SJCRH30 (cell line): ENCODE measurements around the gene SPATA13. TPM values are rescaled to one million over a fixed set of nuclear protein-coding genes. Genes with fewer than 3 reads are reported as not detected.

Source experiments
- DNase-seq, 2 experiments: peaks; one replicate each; pipeline ENCODE4 v3.0.0-alpha.2; 2015 to 2020
- H3K27ac ChIP-seq: fragments of 250-450 bp; sonication (Bioruptor Pico); 2 replicates; pipeline ENCODE4 v1.5.1; 2020; ENCODE audit warnings: mild to moderate bottlenecking, moderate library complexity
- H3K27me3 ChIP-seq: fragments of 250-450 bp; sonication (Bioruptor Pico); 2 replicates; pipeline ENCODE4 v1.5.1; 2020; ENCODE audit warnings: mild to moderate bottlenecking, moderate library complexity
- H3K36me3 ChIP-seq: fragments of 250-450 bp; sonication (Bioruptor Pico); 2 replicates; pipeline ENCODE4 v1.5.1; 2020; ENCODE audit warnings: mild to moderate bottlenecking, moderate library complexity
- H3K4me1 ChIP-seq: fragments of 250-450 bp; sonication (Bioruptor Pico); 2 replicates; pipeline ENCODE4 v1.5.1; 2020; ENCODE audit warnings: mild to moderate bottlenecking, moderate library complexity
- H3K4me3 ChIP-seq: fragments of 250-450 bp; sonication (Bioruptor Pico); 2 replicates; pipeline ENCODE4 v1.5.1; 2020; ENCODE audit warnings: mild to moderate bottlenecking, moderate library complexity
- H3K9me3 ChIP-seq: fragments of 250-450 bp; sonication (Bioruptor Pico); replicated peaks from 2 replicates; pipeline ENCODE4 v1.5.1; 2020; ENCODE audit warnings: mild to moderate bottlenecking, moderate library complexity
- total RNA-seq: library from RNA; depleted of rRNA; stranded (reverse); fragments of >200 nt; shearing (Covaris generic); gene quantifications from 2 replicates; pipeline ENCODE4 v1.2.3, GENCODE V29; 2014

The SPATA13 gene
- total RNA-seq, 1 experiment from 2014 or later = 23.0 TPM

DNA sequence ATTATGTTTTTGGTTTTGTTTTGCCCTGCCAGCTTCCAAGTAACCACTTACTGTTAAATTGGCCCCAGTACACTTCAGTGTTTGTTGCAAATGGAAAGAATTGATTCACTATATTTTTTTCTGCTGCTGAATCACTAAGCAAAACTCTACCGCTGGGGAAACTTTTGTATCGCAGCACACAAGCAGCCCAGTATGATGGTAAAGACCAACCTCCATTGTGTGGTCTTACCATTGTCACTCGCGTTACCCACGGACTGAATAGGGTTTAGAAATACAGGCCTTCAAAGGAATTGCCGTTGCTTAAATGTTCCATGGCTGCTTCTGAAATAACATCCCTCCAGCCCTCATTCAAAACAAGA lies 7.9 kb downstream of the SPATA13 start:
- Histone ChIP-seq H3K27me3 (no peaks in the 10 kb centered on the region), H3K9me3 (no peaks in the 10 kb centered on the region), H3K4me3 (no peak overlapping the region), H3K27ac (no peak overlapping the region), H3K4me1 (no peaks in the 10 kb centered on the region), H3K36me3 (peaks cover 10% of the 10 kb centered on the region; the same call in 1 of the 2 replicates)
- no peak for DNase-seq

DNA sequence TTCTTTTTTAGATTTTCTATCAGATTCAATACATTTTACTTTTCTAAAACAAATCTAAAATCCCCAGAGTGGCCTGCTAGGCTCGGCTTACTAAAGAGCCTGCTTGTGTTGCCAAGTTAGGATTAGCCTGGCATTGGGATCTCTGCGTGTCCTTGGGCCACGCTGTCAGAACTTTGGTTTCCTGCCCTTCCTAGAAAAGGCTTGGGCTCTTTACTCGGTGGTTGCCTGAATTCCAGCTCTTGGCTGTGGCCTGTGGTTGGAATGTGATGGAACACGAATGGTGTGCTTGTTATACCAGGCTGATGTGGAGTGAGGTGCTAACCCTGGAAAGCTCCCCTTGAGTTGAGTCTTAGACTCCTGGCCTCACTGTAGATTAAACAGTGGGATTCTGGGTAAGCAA lies 8.5 kb downstream of the SPATA13 start:
- no peak for DNase-seq
- Histone ChIP-seq H3K36me3 (peaks cover 12% of the 10 kb centered on the region; the same call in 1 of the 2 replicates), H3K4me1 (no peaks in the 10 kb centered on the region), H3K9me3 (no peaks in the 10 kb centered on the region), H3K27me3 (no peaks in the 10 kb centered on the region), H3K27ac (no peak overlapping the region), H3K4me3 (no peak overlapping the region)

DNA sequence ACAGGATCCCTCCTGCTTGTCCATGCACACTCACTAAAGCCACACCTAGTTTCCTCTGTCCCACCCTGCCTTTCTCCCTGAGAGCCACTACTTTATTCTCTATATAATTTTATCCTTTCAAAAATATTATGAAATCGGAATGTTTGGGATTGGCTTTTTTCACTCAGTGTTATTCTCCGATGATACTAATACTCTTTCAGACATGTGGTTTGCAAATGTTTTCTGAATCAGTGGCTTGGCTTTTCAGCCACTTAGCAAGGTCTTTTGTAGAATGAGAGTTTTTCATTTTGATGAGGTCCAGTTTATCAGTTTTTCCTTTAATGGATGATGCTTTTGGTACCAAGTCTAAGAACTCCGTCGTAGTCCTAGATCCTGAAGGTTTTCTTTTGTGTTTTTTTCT lies 11.6 kb downstream of the SPATA13 start:
- Histone ChIP-seq H3K4me1 (peaks cover 13% of the 10 kb centered on the region), H3K36me3 (peaks cover 6% of the 10 kb centered on the region; the same call in 1 of the 2 replicates), H3K27ac (no peak overlapping the region), H3K27me3 (no peaks in the 10 kb centered on the region), H3K4me3 (no peak overlapping the region), H3K9me3 (no peaks in the 10 kb centered on the region)
- no peak for DNase-seq

DNA sequence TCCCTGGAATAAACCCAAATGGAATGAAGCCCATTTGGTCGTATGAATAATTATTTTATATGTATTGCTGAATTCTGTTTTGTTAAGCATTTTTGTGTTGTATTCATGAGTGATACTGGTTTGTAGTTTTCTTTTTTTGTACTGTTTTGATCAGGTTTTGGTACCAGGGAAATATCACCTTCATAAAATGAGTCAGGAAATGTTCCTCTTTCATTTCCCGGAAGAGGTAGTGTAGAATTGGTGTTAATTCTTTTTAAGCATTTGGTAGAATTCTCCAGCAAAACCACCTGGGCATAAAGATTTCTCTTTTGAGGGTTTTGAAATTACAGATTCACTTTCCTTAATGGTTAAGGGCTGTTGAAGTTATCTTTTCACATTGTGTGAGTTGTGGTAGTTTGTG lies 13.3 kb downstream of the SPATA13 start:
- 0 out of 2 replicates have a peak, but pooled peaks cover 2% of the 10 kb centered on the region for H3K36me3 ChIP-seq
- H3K4me1 ChIP-seq = peaks cover 13% of the 10 kb centered on the region

DNA sequence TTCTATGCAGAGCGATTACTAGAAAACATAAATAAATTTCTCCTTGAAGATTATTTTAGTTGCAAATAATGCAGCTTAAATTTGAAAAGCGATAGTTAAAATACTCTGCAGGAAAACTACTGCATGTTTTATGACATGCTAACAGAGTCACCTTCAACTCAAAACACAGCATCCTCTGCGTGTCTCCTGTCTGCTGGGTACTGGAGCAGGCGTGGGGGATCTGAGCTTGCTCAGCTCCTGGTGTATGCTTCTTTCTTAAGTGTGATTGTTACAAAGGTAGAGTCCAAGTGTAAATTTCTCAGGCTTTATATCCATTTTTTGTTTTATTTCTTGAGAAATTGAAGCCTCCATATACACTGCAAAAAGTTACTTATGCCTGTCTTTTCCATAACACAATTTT lies 15.3 kb downstream of the SPATA13 start:
- H3K36me3 ChIP-seq = 0 out of 2 replicates have a peak, but pooled peaks cover 2% of the 10 kb centered on the region
- H3K27me3 ChIP-seq = no peaks in the 10 kb centered on the region
- no peak for DNase-seq
- no peaks in the 10 kb centered on the region for H3K9me3 ChIP-seq
- H3K4me3 ChIP-seq = no peak overlapping the region
- H3K4me1 ChIP-seq = peaks cover 13% of the 10 kb centered on the region
- no peak overlapping the region for H3K27ac ChIP-seq

More for the DNA sequence above, 13.3 kb downstream of the SPATA13 start:
- no peak for DNase-seq
- Histone ChIP-seq H3K27me3 (no peaks in the 10 kb centered on the region), H3K4me3 (no peak overlapping the region), H3K27ac (no peak overlapping the region), H3K9me3 (no peaks in the 10 kb centered on the region)

DNA sequence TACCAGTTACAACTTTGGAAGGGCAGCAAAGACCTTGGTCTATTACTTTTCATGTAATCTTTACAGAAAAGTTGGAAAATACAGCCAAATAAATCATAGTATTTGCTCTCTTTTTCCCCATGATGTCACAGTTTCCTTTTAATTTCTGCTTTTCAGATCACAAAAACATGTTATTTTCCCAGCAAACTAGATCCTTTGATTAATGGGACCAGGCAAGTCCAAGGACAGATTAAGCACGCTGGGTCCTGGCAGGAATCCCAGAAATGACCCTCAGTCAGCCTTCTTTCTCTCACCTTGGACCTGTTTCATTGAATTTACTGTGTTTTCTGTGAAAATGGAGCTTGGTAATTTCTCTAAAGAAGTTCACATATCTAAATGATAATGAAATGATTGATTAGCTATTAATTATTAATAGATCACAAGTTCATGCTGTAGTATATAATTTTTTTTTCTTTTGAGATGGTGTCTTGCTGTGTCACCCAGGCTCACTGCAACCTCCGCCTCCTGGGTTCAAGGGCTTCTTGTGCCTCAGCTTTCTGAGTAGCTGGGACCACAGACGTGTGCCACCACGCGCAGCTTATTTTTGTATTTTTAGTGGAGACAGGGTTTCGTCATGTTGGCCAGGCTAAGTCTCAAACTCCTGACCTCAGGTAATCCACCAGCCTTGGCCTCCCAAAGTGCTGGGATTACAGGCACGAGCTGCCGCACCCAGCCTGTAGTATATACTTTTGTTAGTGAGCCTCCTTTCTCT lies 16.0 kb downstream of the SPATA13 start:
- Histone ChIP-seq H3K27ac (no peak overlapping the region), H3K27me3 (no peaks in the 10 kb centered on the region), H3K4me1 (peaks cover 13% of the 10 kb centered on the region), H3K36me3 (0 out of 2 replicates have a peak, but pooled peaks cover 2% of the 10 kb centered on the region), H3K9me3 (no peaks in the 10 kb centered on the region), H3K4me3 (no peak overlapping the region)
- peak in 1 of 2 experiments; percentile 42 for DNase-seq

DNA sequence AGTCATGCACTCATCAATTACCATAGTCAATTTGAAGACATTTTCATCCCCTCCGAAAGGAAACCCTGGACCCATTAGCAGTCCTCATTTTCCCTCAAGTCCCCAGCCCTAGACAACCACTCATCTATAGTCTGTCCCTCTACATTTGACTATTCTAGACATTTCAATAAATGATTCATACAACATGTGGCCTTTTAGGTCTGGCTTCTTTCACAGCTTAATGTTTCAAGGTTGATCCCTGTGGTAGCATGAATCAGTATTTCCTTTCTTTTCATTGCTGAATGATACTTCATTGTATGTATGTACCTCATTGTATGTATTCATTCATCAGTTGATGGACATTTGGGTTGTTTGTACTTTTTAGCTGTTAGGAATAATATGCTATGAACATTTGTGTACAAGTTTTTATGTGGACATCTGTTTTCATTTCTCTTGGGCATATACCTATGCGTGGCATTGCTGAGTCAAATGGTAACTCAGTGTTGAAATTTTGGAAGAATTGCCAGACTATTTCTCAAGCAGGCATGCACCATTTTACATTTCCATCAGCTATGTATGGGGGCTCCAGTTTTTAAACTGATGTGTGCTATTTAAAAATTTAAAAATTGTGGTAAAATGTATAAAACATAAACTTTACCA lies 18.4 kb downstream of the SPATA13 start:
- Histone ChIP-seq H3K36me3 (no peaks in the 10 kb centered on the region), H3K4me1 (peaks cover 13% of the 10 kb centered on the region), H3K9me3 (no peaks in the 10 kb centered on the region), H3K4me3 (no peak overlapping the region), H3K27ac (no peak overlapping the region), H3K27me3 (no peaks in the 10 kb centered on the region)
- DNase-seq = no peak

DNA sequence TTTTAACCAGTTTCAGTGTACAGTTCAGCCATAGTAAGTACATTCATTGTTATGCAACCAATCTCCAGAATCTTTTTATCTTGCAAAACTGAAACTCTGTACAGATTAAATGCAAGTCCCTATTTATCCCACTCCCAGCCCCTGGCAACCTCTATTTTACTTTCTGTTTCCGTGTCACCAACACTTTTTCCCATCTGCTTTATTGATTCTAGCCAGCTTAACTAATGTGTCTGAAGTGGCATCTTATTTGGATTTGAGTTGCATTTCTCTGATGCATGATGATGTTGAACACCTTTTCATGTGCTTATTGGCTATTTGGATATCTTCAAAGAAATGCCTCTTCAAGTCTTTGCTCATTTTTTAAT lies 18.9 kb downstream of the SPATA13 start:
- no peak overlapping the region for H3K4me3 ChIP-seq

DNA sequence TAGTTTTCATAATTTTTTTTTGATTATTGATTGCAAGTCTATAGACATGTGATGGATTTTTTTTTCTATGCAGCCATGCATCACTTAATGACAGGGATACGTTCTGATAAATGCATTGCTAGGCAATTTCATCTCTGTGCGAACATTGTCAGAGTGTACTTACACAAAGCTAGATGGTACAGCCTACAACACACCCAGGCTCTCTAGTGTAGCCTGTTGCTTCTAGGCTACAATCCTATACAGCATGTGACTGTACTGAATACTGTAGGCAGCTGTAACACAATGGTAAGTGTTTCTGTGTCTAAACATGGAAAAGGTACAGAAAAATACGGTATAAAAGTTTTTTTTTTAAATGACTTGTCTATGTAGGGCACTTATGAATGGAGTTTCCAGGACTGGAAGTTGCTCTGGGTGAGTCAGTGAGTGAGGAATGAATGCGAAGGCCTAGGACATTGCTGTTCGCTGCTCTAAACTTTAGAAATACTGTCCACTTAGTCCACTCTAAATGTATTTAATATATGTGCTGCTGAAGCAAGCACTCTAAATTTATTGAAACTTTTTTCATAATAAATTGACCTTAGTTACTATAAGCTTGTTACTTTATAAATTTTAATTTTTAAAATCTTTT lies 20.3 kb downstream of the SPATA13 start:
- Histone ChIP-seq H3K9me3 (no peaks in the 10 kb centered on the region), H3K36me3 (no peaks in the 10 kb centered on the region), H3K4me3 (no peak overlapping the region), H3K27ac (no peak overlapping the region), H3K27me3 (no peaks in the 10 kb centered on the region), H3K4me1 (peaks cover 6% of the 10 kb centered on the region)
- no peak for DNase-seq

More for the DNA sequence above, 18.9 kb downstream of the SPATA13 start:
- Histone ChIP-seq H3K36me3 (no peaks in the 10 kb centered on the region), H3K9me3 (no peaks in the 10 kb centered on the region), H3K27me3 (no peaks in the 10 kb centered on the region), H3K4me1 (peaks cover 13% of the 10 kb centered on the region), H3K27ac (no peak overlapping the region)
- no peak for DNase-seq

DNA sequence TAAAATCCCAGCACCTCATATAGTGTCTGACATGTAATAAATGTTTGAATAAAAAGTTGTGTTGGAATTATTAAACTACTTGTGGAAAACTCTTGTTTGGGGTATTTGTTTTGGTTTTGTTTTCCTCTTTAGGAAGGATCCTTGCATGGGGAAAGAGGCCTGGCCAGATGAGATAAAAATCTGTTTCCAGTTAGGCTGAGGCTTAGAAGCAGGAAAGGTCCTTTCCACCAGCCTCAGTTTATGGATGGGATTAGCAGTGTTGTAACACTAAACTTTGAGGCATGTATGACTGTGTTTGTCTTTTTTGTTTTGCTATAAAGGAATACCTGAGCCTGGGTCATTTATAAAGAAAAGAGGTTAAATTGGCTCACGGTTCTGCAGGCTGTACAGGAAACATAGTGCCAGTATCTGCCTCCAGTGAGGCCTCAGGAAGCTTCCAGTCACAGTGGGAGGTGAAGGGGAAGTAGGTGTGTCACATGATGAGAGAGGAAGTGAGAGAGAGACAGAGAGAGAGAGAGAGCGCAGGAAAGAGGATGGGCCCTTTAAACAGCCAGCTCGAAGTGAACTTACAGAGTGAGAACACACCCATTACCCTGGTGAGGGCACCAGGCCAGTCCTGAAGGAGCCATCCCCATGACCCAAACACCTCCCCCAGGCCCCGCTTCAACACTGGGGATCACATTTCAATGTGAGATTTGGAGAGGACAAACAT lies 21.6 kb downstream of the SPATA13 start:
- Histone ChIP-seq H3K9me3 (no peaks in the 10 kb centered on the region), H3K27me3 (no peaks in the 10 kb centered on the region), H3K4me3 (no peak overlapping the region), H3K36me3 (no peaks in the 10 kb centered on the region), H3K27ac (no peak overlapping the region), H3K4me1 (no peaks in the 10 kb centered on the region)
- no peak for DNase-seq

DNA sequence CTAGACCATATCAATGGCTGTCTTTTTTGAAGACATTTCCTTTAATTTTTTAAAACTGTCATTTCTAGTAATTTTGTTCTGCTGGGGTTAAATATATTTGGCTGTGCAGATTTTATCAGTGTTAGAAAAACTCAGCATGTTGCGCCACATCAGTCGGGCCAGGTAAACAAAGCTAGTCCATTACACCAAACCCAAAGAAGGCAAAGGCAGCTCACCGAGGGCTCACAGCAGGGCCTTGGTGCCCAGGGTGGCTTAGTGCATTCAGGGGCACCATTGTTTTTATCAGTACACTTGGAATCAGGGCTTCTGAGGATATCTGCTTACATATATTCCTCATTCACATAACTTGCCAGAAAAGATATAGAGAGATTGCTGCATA lies 22.2 kb downstream of the SPATA13 start:
- Histone ChIP-seq H3K9me3 (no peaks in the 10 kb centered on the region), H3K27ac (no peak overlapping the region), H3K4me3 (no peak overlapping the region), H3K4me1 (no peaks in the 10 kb centered on the region), H3K27me3 (no peaks in the 10 kb centered on the region), H3K36me3 (no peaks in the 10 kb centered on the region)
- no peak for DNase-seq

DNA sequence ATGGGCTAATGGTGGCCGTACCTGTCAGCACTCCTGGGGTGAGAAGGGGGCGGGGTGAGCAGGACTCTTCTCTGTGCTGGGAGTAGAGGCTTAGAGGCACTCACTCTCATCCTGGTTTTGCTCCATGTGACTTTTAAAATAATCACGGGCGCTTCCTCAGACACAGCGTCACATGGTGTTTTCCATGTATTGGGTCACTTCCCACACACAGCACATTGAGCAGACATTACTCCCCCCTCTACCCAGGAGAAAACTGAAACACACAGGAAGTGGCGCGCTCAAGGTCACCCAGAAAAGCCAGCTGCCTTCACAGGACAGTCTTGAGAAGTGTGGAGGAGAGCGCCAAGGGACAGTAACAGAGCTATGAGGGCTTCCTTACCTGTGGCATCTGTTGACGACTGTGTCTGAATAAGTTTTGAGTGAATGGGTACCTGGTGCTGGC lies 23.2 kb downstream of the SPATA13 start:
- H3K27me3 ChIP-seq = no peaks in the 10 kb centered on the region
- H3K27ac ChIP-seq = no peak overlapping the region
- H3K9me3 ChIP-seq = no peaks in the 10 kb centered on the region
- no peak for DNase-seq
- no peak overlapping the region for H3K4me3 ChIP-seq
- H3K4me1 ChIP-seq = no peaks in the 10 kb centered on the region
- H3K36me3 ChIP-seq = no peaks in the 10 kb centered on the region

DNA sequence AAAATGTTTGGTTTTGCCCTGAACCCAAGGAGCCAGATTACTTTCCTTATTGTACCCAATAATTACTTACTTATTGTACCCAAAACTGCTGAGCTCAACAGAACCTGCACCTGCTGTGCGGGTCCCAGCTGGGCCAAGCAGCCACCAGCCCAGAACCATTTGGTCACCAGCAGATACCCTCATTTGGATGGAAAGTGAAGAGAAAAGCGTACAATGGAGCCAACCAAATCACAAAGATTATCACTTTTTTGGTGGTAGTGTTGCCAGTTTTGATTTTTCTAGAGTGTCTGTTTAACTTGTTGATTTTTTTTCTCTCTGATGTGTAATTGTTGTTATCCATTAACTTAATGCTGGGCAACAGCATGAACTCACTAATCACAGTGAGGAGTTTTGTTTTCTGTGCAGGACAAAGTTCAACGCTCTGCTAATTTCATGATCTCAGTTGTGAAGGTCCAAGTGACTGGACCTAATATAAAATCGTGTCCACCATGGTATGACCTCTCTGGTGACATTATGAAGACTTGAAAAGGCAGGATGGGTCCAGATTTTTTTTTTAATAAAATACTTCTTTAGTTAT lies 23.8 kb downstream of the SPATA13 start:
- H3K4me1 ChIP-seq = no peaks in the 10 kb centered on the region
- no peak overlapping the region for H3K4me3 ChIP-seq
- DNase-seq = no peak
- no peaks in the 10 kb centered on the region for H3K27me3 ChIP-seq
- H3K9me3 ChIP-seq = no peaks in the 10 kb centered on the region
- H3K36me3 ChIP-seq = no peaks in the 10 kb centered on the region
- no peak overlapping the region for H3K27ac ChIP-seq

DNA sequence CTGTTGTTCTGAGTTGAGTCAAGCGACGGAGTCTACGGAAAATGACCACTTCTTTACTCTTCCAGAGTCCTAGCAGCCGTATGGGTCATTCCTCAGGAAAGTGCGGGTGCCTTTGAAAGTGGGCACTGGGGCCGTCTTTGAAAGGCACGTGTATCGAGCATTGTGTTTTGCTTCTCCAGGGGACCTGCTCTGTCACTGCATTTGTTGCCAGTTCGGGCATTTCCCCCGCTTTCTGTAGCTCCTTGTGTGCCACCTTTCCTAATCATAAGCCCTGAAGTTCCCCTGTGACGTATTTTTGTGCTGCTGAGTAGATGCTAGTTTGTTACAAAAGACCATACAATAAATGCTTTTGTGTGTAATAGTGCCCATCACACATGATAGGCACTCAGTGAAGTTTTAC lies 24.4 kb downstream of the SPATA13 start:
- Histone ChIP-seq H3K9me3 (no peaks in the 10 kb centered on the region), H3K27ac (no peak overlapping the region), H3K27me3 (no peaks in the 10 kb centered on the region), H3K4me1 (no peaks in the 10 kb centered on the region), H3K36me3 (no peaks in the 10 kb centered on the region), H3K4me3 (no peak overlapping the region)
- DNase-seq = no peak
